H1 (cell line): Measurements from ENCODE around the gene ARMH3. TPM values are rescaled to one million over a fixed set of nuclear protein-coding genes. Genes with fewer than 3 reads are reported as not detected.

Experiments
- CREB1 ChIP-seq: IDR thresholded peaks from 2 replicates; pipeline ENCODE4 v1.6.1; 2012; ENCODE audit warnings: inconsistent platforms
- CTCF ChIP-seq, 3 experiments: IDR thresholded peaks; 1 replicate in 2 of 3; 2 replicates in 1 of 3; pipeline versions ENCODE4 v1.5.1 to v1.6.1; 2011; ENCODE audit warnings: low read length in 3 of 3, mild to moderate bottlenecking in 3 of 3, inconsistent platforms in 2 of 3, low read depth in 1 of 3, moderate library complexity in 1 of 3; ENCODE audit not compliant: insufficient read depth in 1 of 3; ENCODE audit errors: control extremely low read depth in 1 of 3
- TAF1 ChIP-seq: IDR thresholded peaks from 2 replicates; pipeline ENCODE4 v1.6.1; 2011; ENCODE audit warnings: mild to moderate bottlenecking, low read depth, low read length
- polyA plus RNA-seq, 7 experiments: library from polyadenylated mRNA; depleted of rRNA in 3 of 7; stranded (reverse) in 5 of 7; unstranded in 2 of 7; fragments of >200 nt in 5 of 7; fragments of 200-250 nt in 2 of 7; gene quantifications; 1 replicate in 5 of 7; 2 replicates in 1 of 7; 4 replicates in 1 of 7; pipeline versions ENCODE4 v1.2.1 to v1.2.3, GENCODE V29; 2011 to 2013; ENCODE audit warnings: missing spikeins in 2 of 7, mixed read lengths in 2 of 7
- total RNA-seq: library from RNA; stranded (reverse); fragmentation: NEBNext Ultra II Directional; extraction: Animal tissue kit (Norgen Biotek cat#: 25700); gene quantifications from 2 replicates; pipeline ENCODE4 v1.2.1, GENCODE V29; 2021

The ARMH3 gene
- total and polyA plus RNA-seq, 2 of the 8 experiments (the other 6 are each of a cell fraction or from before 2014, with no cell fraction given), result 11.6 to 18.3 TPM

- TF ChIP-seq CTCF (IDR thresholded peaks at IDR 0.05; ENCODE audit: control extremely low read depth in 1 of 3, insufficient read depth in 1 of 3, low read depth in 1 of 3, low read length in 3 of 3), result no peak
- TF ChIP-seq CREB1, result no peak
- TF ChIP-seq TAF1, result no peak
- TF ChIP-seq, all 59 proteins: peak for 0
Observed at GRCh38 chr10:101934686-101935305, 121.2 kb downstream of the ARMH3 start (continued).
